ENCODE data around the gene YY2. TPM values are rescaled to one million over a fixed set of nuclear protein-coding genes. Genes with fewer than 3 reads are reported as not detected.

Gene YY2
- total and polyA plus RNA-seq, 12 donors = 0.41 to 1.4 (median 0.72) TPM

DNA sequence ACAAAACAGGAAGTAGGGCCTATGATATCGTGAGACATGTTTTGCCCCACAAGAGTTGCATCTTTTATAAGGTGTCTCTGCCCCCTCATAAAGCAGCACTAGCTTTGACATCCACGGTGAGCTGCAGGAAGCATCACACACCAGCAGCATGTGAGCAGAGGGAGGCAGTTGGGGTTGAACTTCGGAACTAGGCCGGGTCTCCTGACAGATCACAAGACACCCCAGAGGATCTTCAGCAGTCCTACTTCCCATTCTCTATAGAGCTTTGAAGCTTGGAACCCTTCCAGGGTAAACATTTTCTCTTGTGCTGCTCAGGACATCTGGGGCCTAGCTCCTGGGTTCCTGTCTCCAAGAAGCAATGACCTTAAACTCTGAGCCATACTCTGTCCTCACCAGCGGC lies 27.5 kb downstream of the YY2 start:
- Histone ChIP-seq H3K27ac (peak overlapping the region in 2 of 10 donors; percentile 21 to 52), H3K36me3 (peaks cover 0 to 37% (median 0%) of the 10 kb centered on the region in 9 donors), H3K4me1 (peaks cover 0 to 13% (median 0%) of the 10 kb centered on the region in 9 donors), H3K27me3 (peaks cover 0 to 2% (median 0%) of the 10 kb centered on the region in 7 donors), H3K9me3 (no peaks in the 10 kb centered on the region), H3K4me3 (no peak overlapping the region)
- peak in 6 of 8 donors; percentile 17 to 87 (median 44) for ATAC-seq
- peak in 1 of 2 donors; percentile 7 for DNase-seq
- TF ChIP-seq, protein P1, sequence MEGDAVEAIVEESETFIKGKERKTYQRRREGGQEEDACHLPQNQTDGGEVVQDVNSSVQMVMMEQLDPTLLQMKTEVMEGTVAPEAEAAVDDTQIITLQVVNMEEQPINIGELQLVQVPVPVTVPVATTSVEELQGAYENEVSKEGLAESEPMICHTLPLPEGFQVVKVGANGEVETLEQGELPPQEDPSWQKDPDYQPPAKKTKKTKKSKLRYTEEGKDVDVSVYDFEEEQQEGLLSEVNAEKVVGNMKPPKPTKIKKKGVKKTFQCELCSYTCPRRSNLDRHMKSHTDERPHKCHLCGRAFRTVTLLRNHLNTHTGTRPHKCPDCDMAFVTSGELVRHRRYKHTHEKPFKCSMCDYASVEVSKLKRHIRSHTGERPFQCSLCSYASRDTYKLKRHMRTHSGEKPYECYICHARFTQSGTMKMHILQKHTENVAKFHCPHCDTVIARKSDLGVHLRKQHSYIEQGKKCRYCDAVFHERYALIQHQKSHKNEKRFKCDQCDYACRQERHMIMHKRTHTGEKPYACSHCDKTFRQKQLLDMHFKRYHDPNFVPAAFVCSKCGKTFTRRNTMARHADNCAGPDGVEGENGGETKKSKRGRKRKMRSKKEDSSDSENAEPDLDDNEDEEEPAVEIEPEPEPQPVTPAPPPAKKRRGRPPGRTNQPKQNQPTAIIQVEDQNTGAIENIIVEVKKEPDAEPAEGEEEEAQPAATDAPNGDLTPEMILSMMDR (IDR thresholded peaks at IDR 0.05) = no peak
- WGBS, 2 donors = 64 to 73% methylated on average over 5 of the region's 5 CpGs
- intact Hi-C loops (cut with DNase I) = no loop called here

DNA sequence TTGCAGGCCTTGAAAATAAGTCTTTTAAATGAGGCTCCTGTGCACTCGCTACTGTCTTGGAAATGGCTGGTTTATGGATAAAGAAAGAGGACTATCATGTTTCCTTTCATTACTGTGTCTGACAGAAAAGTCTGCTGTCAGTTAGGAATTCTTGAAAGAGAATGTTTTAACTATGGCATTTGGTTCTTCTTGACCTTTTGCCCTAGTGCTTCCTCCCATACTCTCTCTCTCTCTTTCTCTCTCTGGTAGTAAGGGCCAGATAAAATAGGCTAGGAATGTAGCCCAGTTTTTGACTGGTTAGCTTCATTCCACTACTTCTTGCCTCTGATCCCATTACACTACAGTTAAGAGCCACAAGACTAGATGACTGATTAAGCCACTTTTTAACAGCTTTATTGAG lies 29.8 kb downstream of the YY2 start:
- whole genome bisulfite sequencing, 2 donors = 67 to 85% methylated on average over 1 of the region's 1 CpG
- H3K27ac ChIP-seq = peak overlapping the region in 1 of 10 donors; percentile 9
- no peak overlapping the region for H3K4me3 ChIP-seq
- H3K36me3 ChIP-seq = peaks cover 0 to 19% (median 0%) of the 10 kb centered on the region in 9 donors
- ATAC-seq = no peak
- TF ChIP-seq, protein P1 (IDR thresholded peaks at IDR 0.05) = no peak
- no peak for DNase-seq
- no peaks in the 10 kb centered on the region for H3K27me3 ChIP-seq
- H3K9me3 ChIP-seq = no peaks in the 10 kb centered on the region
- intact Hi-C loops (cut with DNase I) = no loop called here
- peaks cover 0 to 13% (median 0%) of the 10 kb centered on the region in 9 donors for H3K4me1 ChIP-seq

DNA sequence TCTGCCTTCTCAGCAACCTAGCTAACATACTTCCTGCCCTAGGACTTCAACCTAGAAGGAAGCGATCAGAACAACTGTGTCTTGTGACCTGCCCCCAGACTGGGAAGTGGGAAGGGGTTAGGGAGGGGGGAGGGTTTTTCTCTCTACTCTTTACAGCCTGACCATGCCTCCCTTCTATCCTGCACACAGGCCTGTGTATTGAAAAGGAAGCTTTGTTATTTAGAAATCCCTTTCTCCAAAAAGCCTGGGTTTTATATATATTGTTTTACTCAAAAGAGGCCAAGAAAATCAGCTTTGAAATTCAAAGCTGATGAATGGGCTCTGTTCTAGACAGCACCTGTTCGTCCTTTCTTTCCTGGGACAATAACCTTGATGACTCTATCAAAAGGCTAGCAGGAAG lies 49.5 kb downstream of the YY2 start:
- Histone ChIP-seq H3K36me3 (no peaks in the 10 kb centered on the region), H3K27me3 (no peaks in the 10 kb centered on the region), H3K4me1 (no peaks in the 10 kb centered on the region), H3K4me3 (no peak overlapping the region), H3K27ac (no peak overlapping the region), H3K9me3 (no peaks in the 10 kb centered on the region)
- 81 to 82% methylated on average over 2 of the region's 2 CpGs for WGBS, 2 donors
- intact Hi-C loops (cut with DNase I) = no loop called here
- TF ChIP-seq, protein P1 (IDR thresholded peaks at IDR 0.05) = no peak
- DNase-seq (no peak), ATAC-seq (no peak)

DNA sequence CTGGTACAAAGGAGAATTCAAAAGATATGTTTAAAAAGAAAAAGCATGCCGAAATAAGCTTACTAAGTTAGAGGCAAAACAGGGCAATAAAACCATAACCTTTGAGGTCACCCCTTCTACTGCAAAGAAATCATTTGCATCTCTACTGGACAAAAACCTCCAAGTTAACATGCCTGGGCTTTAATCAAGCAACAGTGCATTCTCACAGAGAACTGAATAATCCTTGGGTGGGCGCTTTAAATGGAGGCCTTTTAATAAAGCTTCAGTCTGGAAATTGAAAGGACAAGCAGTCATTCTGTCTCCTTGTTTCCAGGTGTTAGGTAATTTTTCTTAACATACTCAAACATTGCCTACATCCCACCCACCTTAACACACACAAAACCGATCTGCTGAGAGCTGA lies 50.2 kb downstream of the YY2 start:
- Histone ChIP-seq H3K4me3 (no peak overlapping the region), H3K36me3 (no peaks in the 10 kb centered on the region), H3K9me3 (no peaks in the 10 kb centered on the region), H3K4me1 (no peaks in the 10 kb centered on the region), H3K27ac (no peak overlapping the region), H3K27me3 (no peaks in the 10 kb centered on the region)
- TF ChIP-seq, protein P1 (IDR thresholded peaks at IDR 0.05) = no peak
- 95 to 98% methylated on average over 3 of the region's 3 CpGs for WGBS, 2 donors
- DNase-seq (no peak), ATAC-seq (no peak)
- intact Hi-C loops (cut with DNase I) = no loop called here

All from heart right ventricle (tissue), 16 donors.